IMR-90 (cell line): ENCODE data around the gene SMC5. TPM values are rescaled to one million over a fixed set of nuclear protein-coding genes. Genes with fewer than 3 reads are reported as not detected.

Source experiments
- ATAC-seq: fragments of 200-7000 bp; cut with Tn5 transposase; 2 replicates; pipeline ENCODE4 v1.9.1; 2020; ENCODE audit warnings: low read depth, mild to moderate bottlenecking, moderate library complexity
- BruUV-seq: library from RNA; stranded (reverse); fragments of 400-500 nt; replicated peaks from 2 replicates; lab custom pipeline; 2021; lab: Mats Ljungman, UMichigan
- CTCF ChIA-PET: fragments of 300-600 bp; formaldehyde crosslinking; extraction: SDS; loops from one replicate; lab custom pipeline; 2021; ENCODE audit warnings: antibody characterized with exemption; lab: Yijun Ruan, JAX
- POLR2A ChIA-PET: fragments of 300-600 bp; sonication (Branson Sonifier 250); formaldehyde crosslinking; loops from one replicate; lab custom pipeline; 2022; ENCODE audit warnings: antibody characterized with exemption; ENCODE audit not compliant: unreplicated experiment; lab: Charles Lee
- DNase-seq: peaks from one replicate; pipeline ENCODE4 v3.0.0; 2013
- H2AFZ ChIP-seq: replicated peaks from 2 replicates; pipeline ENCODE3; 2013; ENCODE audit warnings: low read length, mild to moderate bottlenecking; ENCODE audit not compliant: poor library complexity
- H2AK5ac ChIP-seq: 2 replicates; pipeline ENCODE4 v1.6.1; 2013; ENCODE audit warnings: low read depth, low read length, inconsistent platforms
- H2AK9ac ChIP-seq: replicated peaks from 2 replicates; pipeline ENCODE3; 2013; ENCODE audit warnings: mild to moderate bottlenecking, low read depth, low read length, moderate library complexity; ENCODE audit not compliant: poor library complexity
- H2BK120ac ChIP-seq: 2 replicates; pipeline ENCODE4 v1.6.1; 2013; ENCODE audit warnings: low read depth, low read length, inconsistent platforms
- H2BK15ac ChIP-seq: 3 replicates; pipeline ENCODE4 v1.6.1; 2013; ENCODE audit warnings: low read depth, low read length, inconsistent platforms
- H2BK20ac ChIP-seq: 2 replicates; pipeline ENCODE4 v1.6.1; 2013; ENCODE audit warnings: low read depth, mild to moderate bottlenecking, inconsistent platforms, low read length, moderate library complexity
- H2BK5ac ChIP-seq: 2 replicates; pipeline ENCODE4 v1.6.1; 2013; ENCODE audit warnings: mild to moderate bottlenecking, low read depth, low read length, inconsistent platforms; ENCODE audit not compliant: poor library complexity, severe bottlenecking
- H3K14ac ChIP-seq: replicated peaks from 2 replicates; pipeline ENCODE4 v1.6.1; 2013; ENCODE audit warnings: low read depth, low read length, inconsistent platforms
- H3K18ac ChIP-seq: 2 replicates; pipeline ENCODE4 v1.6.1; 2013; ENCODE audit warnings: low read depth, low read length, control low read depth
- H3K23ac ChIP-seq: 2 replicates; pipeline ENCODE4 v1.6.1; 2013; ENCODE audit warnings: low read depth, low read length, inconsistent platforms
- H3K27ac ChIP-seq: 2 replicates; pipeline ENCODE4 v1.5.1; 2013; ENCODE audit warnings: mild to moderate bottlenecking, control low read depth, low read length; ENCODE audit not compliant: insufficient read depth
- H3K27me3 ChIP-seq: 2 replicates; pipeline ENCODE4 v1.6.1; 2013; ENCODE audit warnings: low read length; ENCODE audit not compliant: control insufficient read depth, insufficient read depth
- H3K36me3 ChIP-seq: 2 replicates; pipeline ENCODE4 v1.6.1; 2013; ENCODE audit warnings: low read length, mixed read lengths; ENCODE audit not compliant: control insufficient read depth, insufficient read depth
- H3K4ac ChIP-seq: 2 replicates; pipeline ENCODE4 v1.6.1; 2013; ENCODE audit warnings: low read depth, low read length, inconsistent platforms
- H3K4me1 ChIP-seq: 2 replicates; pipeline ENCODE4 v1.6.1; 2013; ENCODE audit warnings: low read length, mixed read lengths; ENCODE audit not compliant: control insufficient read depth, insufficient read depth
- H3K4me2 ChIP-seq: 2 replicates; pipeline ENCODE4 v1.6.1; 2013; ENCODE audit warnings: low read depth, mild to moderate bottlenecking, control low read depth, low read length, moderate library complexity
- H3K4me3 ChIP-seq: 2 replicates; pipeline ENCODE4 v1.5.1; 2013; ENCODE audit warnings: low read depth, mild to moderate bottlenecking, control low read depth, low read length, moderate library complexity; ENCODE audit not compliant: insufficient read depth
- H3K56ac ChIP-seq: 2 replicates; pipeline ENCODE4 v1.6.1; 2013; ENCODE audit warnings: low read length, inconsistent platforms; ENCODE audit not compliant: insufficient read depth; ENCODE audit errors: extremely low read depth
- H3K79me1 ChIP-seq, 2 experiments: 2 replicates each; pipeline ENCODE4 v1.6.1; 2013; ENCODE audit warnings: low read length in 2 of 2, inconsistent platforms in 1 of 2, low read depth in 1 of 2
- H3K9ac ChIP-seq: 2 replicates; pipeline ENCODE4 v1.6.1; 2013; ENCODE audit warnings: low read depth, low read length, control low read depth
- H3K9me1 ChIP-seq: 2 replicates; pipeline ENCODE4 v1.6.1; 2013; ENCODE audit warnings: low read length, inconsistent platforms; ENCODE audit not compliant: insufficient read depth
- H3K9me3 ChIP-seq: 2 replicates; pipeline ENCODE4 v1.6.1; 2013; ENCODE audit warnings: low read length; ENCODE audit not compliant: control insufficient read depth, insufficient read depth
- H4K20me1 ChIP-seq: 2 replicates; pipeline ENCODE4 v1.6.1; 2013; ENCODE audit warnings: low read length, inconsistent platforms; ENCODE audit not compliant: insufficient read depth
- H4K5ac ChIP-seq: 2 replicates; pipeline ENCODE4 v1.6.1; 2013; ENCODE audit warnings: mild to moderate bottlenecking, low read depth, low read length, control low read depth
- H4K8ac ChIP-seq, 2 experiments: 2 replicates each; pipeline ENCODE4 v1.6.1; 2013; ENCODE audit warnings: low read depth in 2 of 2, low read length in 2 of 2, control low read depth in 1 of 2, inconsistent platforms in 1 of 2
- H4K91ac ChIP-seq: 2 replicates; pipeline ENCODE4 v1.6.1; 2013; ENCODE audit warnings: low read depth, low read length, inconsistent platforms; ENCODE audit not compliant: insufficient read depth
- BHLHE40 ChIP-seq: fragments of 150-350 bp; IDR thresholded peaks from 2 replicates; pipeline ENCODE4 v1.6.1; 2016; ENCODE audit warnings: mild to moderate bottlenecking, low read depth, low read length
- CEBPB ChIP-seq: IDR thresholded peaks from 2 replicates; pipeline ENCODE4 v1.6.1; 2012; ENCODE audit warnings: low read depth, low read length, improper control_type of control experiment
- CTCF ChIP-seq: conservative IDR thresholded peaks from 2 replicates; pipeline ENCODE4 v1.5.1; 2012; ENCODE audit warnings: mild to moderate bottlenecking, low read depth, low read length, improper control_type of control experiment
- FOS ChIP-seq: fragments of 150-350 bp; IDR thresholded peaks from 2 replicates; pipeline ENCODE4 v1.6.1; 2016; ENCODE audit warnings: low read depth, low read length
- MAFK ChIP-seq: IDR thresholded peaks from 2 replicates; pipeline ENCODE4 v1.6.1; 2012; ENCODE audit warnings: low read depth, low read length, improper control_type of control experiment
- MAZ ChIP-seq: IDR thresholded peaks from 2 replicates; pipeline ENCODE4 v1.6.1; 2012; ENCODE audit warnings: low read depth, mild to moderate bottlenecking, low read length, improper control_type of control experiment, moderate library complexity, borderline replicate concordance
- NFE2L2 ChIP-seq: fragments of 150-350 bp; IDR thresholded peaks from 2 replicates; pipeline ENCODE4 v1.6.1; 2016; ENCODE audit warnings: low read depth, mild to moderate bottlenecking, low read length
- RCOR1 ChIP-seq: IDR thresholded peaks from 2 replicates; pipeline ENCODE4 v1.6.1; 2012; ENCODE audit warnings: mild to moderate bottlenecking, low read length, improper control_type of control experiment; ENCODE audit not compliant: insufficient replicate concordance
- SMC3 ChIP-seq: fragments of 150-350 bp; IDR thresholded peaks from 2 replicates; pipeline ENCODE4 v1.6.1; 2016; ENCODE audit warnings: low read depth, mild to moderate bottlenecking, antibody characterized with exemption, low read length, moderate library complexity
- WGBS, 2 experiments: methylation state at CpG; one replicate each; pipeline versions ENCODE4 v1.1.5 to v1.1.7; 2013; ENCODE audit warnings: missing lambda C conversion rate in 2 of 2; ENCODE audit not compliant: insufficient read length in 1 of 2; ENCODE audit errors: extremely low coverage in 2 of 2; 5-methylcytosine and 5-hydroxymethylcytosine counted together
- dilution Hi-C: fragments of 300-500 bp; cut with HindIII; formaldehyde crosslinking; loops from one replicate; pipeline ENCODE4 v1.14.3; 2018; ENCODE audit warnings: low sequenced_read_pairs; ENCODE audit not compliant: unreplicated experiment
- in situ Hi-C: fragments of 300-500 bp; cut with MboI; formaldehyde crosslinking; loops from 3 replicates; pipeline ENCODE4 v1.14.3; 2019; ENCODE audit warnings: low sequenced_read_pairs, inconsistent platforms, mixed read lengths
- intact Hi-C: fragments of 100-400 bp; cut with micrococcal nuclease; formaldehyde crosslinking; loops from 2 replicates; pipeline ENCODE4 v1.10.0; 2022
- polyA plus RNA-seq, 3 experiments: library from polyadenylated mRNA; depleted of rRNA; stranded (reverse); fragments of >200 nt; gene quantifications; 2 replicates each; pipeline ENCODE4 v1.2.3, GENCODE V29; 2012; ENCODE audit warnings: low replicate concordance in 1 of 3
- total RNA-seq: library from RNA; depleted of rRNA; stranded (reverse); fragments of >200 nt; gene quantifications from 2 replicates; pipeline ENCODE4 v1.2.3, GENCODE V29; 2012
- TF ChIP-seq, protein P1 (sequence below): fragments of 150-350 bp; IDR thresholded peaks from 2 replicates; pipeline ENCODE4 v1.6.1; 2016; ENCODE audit warnings: low read depth, mild to moderate bottlenecking, low read length, moderate library complexity, borderline replicate concordance

Gene SMC5
- total and polyA plus RNA-seq, 2 of the 4 experiments (the other 2 are of a cell fraction): 12.0 to 13.3 TPM

GRCh38 chr9:70291446-70291845, 32.7 kb downstream of the SMC5 start:
- no peaks in the 10 kb centered on the region for H3K27me3 ChIP-seq
- POLR2A ChIA-PET: no interaction called here
- in situ Hi-C loops: loop anchor here (25.0 kb wide), 1 partner anchor 1446 kb away; no protein-coding TSS in a partner anchor

More at GRCh38 chr9:70291446-70291845, 32.7 kb downstream of the SMC5 start:
- Histone ChIP-seq H4K5ac (no peak overlapping the region), H3K27ac (no peak overlapping the region), H3K4ac (no peak overlapping the region), H3K4me2 (no peak overlapping the region), H3K23ac (no peak overlapping the region), H4K8ac (no peak overlapping the region), H2AK9ac (no peak overlapping the region), H3K56ac (no peak overlapping the region), H3K18ac (no peak overlapping the region), H3K79me1 (peaks cover 20 to 56% of the 10 kb centered on the region in 2 experiments), H3K4me1 (peaks cover 9% of the 10 kb centered on the region), H2BK20ac (no peak overlapping the region), H3K36me3 (peaks cover 14% of the 10 kb centered on the region), H3K14ac (no peak overlapping the region), H2BK120ac (no peak overlapping the region), H2BK15ac (no peak overlapping the region), H3K9me3 (peaks cover 7% of the 10 kb centered on the region; the same call in 1 of the 2 replicates), H3K4me3 (no peak overlapping the region), H2AK5ac (no peak overlapping the region), H2AFZ (no peak overlapping the region), H3K9ac (no peak overlapping the region), H3K9me1 (no peaks in the 10 kb centered on the region), H4K91ac (no peak overlapping the region), H4K20me1 (0 out of 2 replicates have a peak, but pooled peaks cover 3% of the 10 kb centered on the region), H2BK5ac (no peak overlapping the region)
- dilution Hi-C loops: no loop called here
- no peak for TF ChIP-seq CTCF
- no peak for TF ChIP-seq MAZ
- no peak for TF ChIP-seq RCOR1
- no peak for TF ChIP-seq MAFK
- TF ChIP-seq, protein P1, sequence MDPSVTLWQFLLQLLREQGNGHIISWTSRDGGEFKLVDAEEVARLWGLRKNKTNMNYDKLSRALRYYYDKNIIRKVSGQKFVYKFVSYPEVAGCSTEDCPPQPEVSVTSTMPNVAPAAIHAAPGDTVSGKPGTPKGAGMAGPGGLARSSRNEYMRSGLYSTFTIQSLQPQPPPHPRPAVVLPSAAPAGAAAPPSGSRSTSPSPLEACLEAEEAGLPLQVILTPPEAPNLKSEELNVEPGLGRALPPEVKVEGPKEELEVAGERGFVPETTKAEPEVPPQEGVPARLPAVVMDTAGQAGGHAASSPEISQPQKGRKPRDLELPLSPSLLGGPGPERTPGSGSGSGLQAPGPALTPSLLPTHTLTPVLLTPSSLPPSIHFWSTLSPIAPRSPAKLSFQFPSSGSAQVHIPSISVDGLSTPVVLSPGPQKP: no peak
- TF ChIP-seq FOS: no peak
- no peak for TF ChIP-seq SMC3
- no peak for TF ChIP-seq NFE2L2
- no peak for TF ChIP-seq BHLHE40
- no peak for TF ChIP-seq CEBPB
- no peak for ATAC-seq
- no TSS peak for BruUV-seq
- intact Hi-C loops: no loop called here
- DNase-seq: peak; percentile 28
- CTCF ChIA-PET: interaction anchor here (0.7 kb wide), 1 partner anchor 25 kb away, joined by 7 read pairs; no protein-coding TSS in a partner anchor
- no CpG with 5 or more reads among the region's 1 CpG for WGBS, 2 experiments
